ENCODE data around the gene PABPN1L.

GRCh38 chr16:88914750-88915368 lies 48.4 kb upstream of the PABPN1L start:
- TF ChIP-seq CTCF (IDR thresholded peaks at IDR 0.05) (no peak), EZH2phosphoT487 (IDR thresholded peaks at IDR 0.05) (no peak), EZH2 (IDR thresholded peaks at IDR 0.05) (no peak)

Measured in neural progenitor cell (in vitro differentiated cells).